ENCODE measurements around the gene GABRP. TPM values are rescaled to one million over a fixed set of nuclear protein-coding genes. Genes with fewer than 3 reads are reported as not detected.

GABRP gene
- total RNA-seq, 1 experiment from 2014 or later: 1.5 TPM

GRCh38 chr5:170795154-170795553 lies 11.6 kb downstream of the GABRP start:
- Histone ChIP-seq H3K27ac (ENCODE audit: insufficient read length, low read depth, low read length) (no peak overlapping the region), H4K20me1 (ENCODE audit: control insufficient read depth, insufficient read depth, insufficient read length) (no peaks in the 10 kb centered on the region), H2BK5ac (ENCODE audit: insufficient read length, low read length) (no peak overlapping the region), H3K23ac (ENCODE audit: insufficient read length, low read depth, low read length) (no peak overlapping the region), H3T11ph (ENCODE audit: low read length) (no peak overlapping the region), H3K4me1 (ENCODE audit: insufficient read depth, low read length) (no peaks in the 10 kb centered on the region), H4K5ac (ENCODE audit: insufficient read length, low read depth, low read length) (no peak overlapping the region), H2BK120ac (ENCODE audit: low read depth, low read length, poor library complexity, severe bottlenecking) (no peak overlapping the region), H3K23me2 (ENCODE audit: insufficient read length, low read depth, low read length, poor library complexity, severe bottlenecking) (no peaks in the 10 kb centered on the region), H2BK15ac (ENCODE audit: low read depth, low read length) (no peak overlapping the region), H3K27me3 (ENCODE audit: insufficient read depth, low read length) (no peaks in the 10 kb centered on the region; the same call in 1 of the 2 replicates), H4K91ac (ENCODE audit: insufficient read length, low read depth, low read length) (no peak overlapping the region), H3K9me3 (ENCODE audit: control insufficient read depth, low read depth, low read length) (no peaks in the 10 kb centered on the region), H3K18ac (ENCODE audit: insufficient read length, low read depth, low read length) (no peak overlapping the region), H2BK12ac (ENCODE audit: insufficient read length, low read depth, low read length) (no peak overlapping the region), H4K8ac (replicated peaks; ENCODE audit: insufficient read length, low read depth, low read length) (no peak overlapping the region), H3K56ac (ENCODE audit: insufficient read length, low read depth, low read length) (no peak overlapping the region), H3K79me2 (ENCODE audit: insufficient read depth, low read length) (no peaks in the 10 kb centered on the region), H3K14ac (ENCODE audit: insufficient read depth, low read length) (no peak overlapping the region), H3K9ac (ENCODE audit: extremely low read depth, insufficient read length, low read length) (no peak overlapping the region), H3K79me1 (ENCODE audit: insufficient read depth, low read depth, low read length, poor library complexity, severe bottlenecking) (no peaks in the 10 kb centered on the region), H3K4ac (ENCODE audit: low read depth, low read length) (no peak overlapping the region), H2AK5ac (ENCODE audit: insufficient read length, low read length) (no peak overlapping the region), H3K4me2 (ENCODE audit: insufficient read depth, insufficient read length, low read length) (no peak overlapping the region), H2AFZ (ENCODE audit: low read length) (no peak overlapping the region), H2BK20ac (ENCODE audit: low read depth, low read length, poor library complexity, severe bottlenecking) (no peak overlapping the region)
- no CpG with 5 or more reads among the region's 10 CpGs for WGBS (ENCODE audit: extremely low coverage, insufficient read length, low lambda C conversion rate)
- H3K27me3 Mint-ChIP-seq (ENCODE audit: low read depth): peaks cover 2% of the 10 kb centered on the region; the same call in 1 of the 2 replicates
- H3K4me1 Mint-ChIP-seq: peaks cover 10 to 11% of the 10 kb centered on the region in 2 experiments
- peaks cover 0 to 3% of the 10 kb centered on the region in 2 experiments; a peak in 3 of 5 replicates for H3K9me3 Mint-ChIP-seq
- H3K27ac Mint-ChIP-seq: no peak overlapping the region
- no peak overlapping the region for H3K4me3 Mint-ChIP-seq
- no peak for TF ChIP-seq CTCF (conservative IDR thresholded peaks at IDR 0.05)
- DNase-seq: no peak
- H3K36me3 Mint-ChIP-seq (ENCODE audit: insufficient read depth in 1 of 3, low read depth in 3 of 3): no peaks in the 10 kb centered on the region; a peak in 1 of 7 replicates
